DOHH2 (cell line): ENCODE results near the gene COG4.

ENCODE experiments used
- CTCF ChIP-seq: fragments of 200-600 bp; sonication (generic); IDR thresholded peaks from one replicate; pipeline ENCODE4 v1.5.1; 2014; ENCODE audit warnings: antibody characterized with exemption, mild to moderate bottlenecking, low read depth, low read length; ENCODE audit not compliant: poor library complexity, severe bottlenecking
- EZH2phosphoT487 ChIP-seq: fragments of 200-600 bp; sonication (generic); IDR thresholded peaks from 2 replicates; pipeline ENCODE4 v1.6.1; 2017; ENCODE audit warnings: borderline replicate concordance, mild to moderate bottlenecking, antibody characterized with exemption, low read length, moderate library complexity, mixed read lengths

- TF ChIP-seq CTCF (no peak), EZH2phosphoT487 (no peak)
Observed at GRCh38 chr16:70480127-70481105, 42.9 kb downstream of the COG4 start.
